Measurements from ENCODE around the gene KRTAP1-3. TPM values are rescaled to one million over a fixed set of nuclear protein-coding genes. Genes with fewer than 3 reads are reported as not detected.
"Not testable (repeated sequence)": the region's sequence is repeated elsewhere in the genome, so short reads cannot be mapped to it uniquely, and the experiment has no call there.

KRTAP1-3 gene
- polyA plus RNA-seq, 3 donors = not detected

DNA sequence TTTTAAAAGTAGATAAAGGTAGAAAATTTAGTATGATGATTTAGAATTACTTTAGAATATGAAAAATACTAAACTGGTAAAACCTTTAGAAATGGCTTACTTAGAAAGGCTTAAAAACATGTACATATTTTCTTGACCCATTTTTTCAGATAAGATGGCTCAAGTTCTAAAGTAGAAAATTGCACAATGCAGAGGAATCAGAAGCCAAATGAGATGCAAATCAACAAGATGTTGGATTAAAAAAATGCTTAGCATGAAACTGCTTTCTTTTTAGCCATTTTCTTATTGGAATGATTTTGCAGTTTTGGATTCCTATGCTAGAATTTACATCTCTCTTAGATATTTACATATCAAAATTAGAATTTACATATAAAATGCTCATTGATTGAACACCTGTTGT is 24.2 kb downstream of the KRTAP1-3 start:
- DNase-seq = no peak

DNA sequence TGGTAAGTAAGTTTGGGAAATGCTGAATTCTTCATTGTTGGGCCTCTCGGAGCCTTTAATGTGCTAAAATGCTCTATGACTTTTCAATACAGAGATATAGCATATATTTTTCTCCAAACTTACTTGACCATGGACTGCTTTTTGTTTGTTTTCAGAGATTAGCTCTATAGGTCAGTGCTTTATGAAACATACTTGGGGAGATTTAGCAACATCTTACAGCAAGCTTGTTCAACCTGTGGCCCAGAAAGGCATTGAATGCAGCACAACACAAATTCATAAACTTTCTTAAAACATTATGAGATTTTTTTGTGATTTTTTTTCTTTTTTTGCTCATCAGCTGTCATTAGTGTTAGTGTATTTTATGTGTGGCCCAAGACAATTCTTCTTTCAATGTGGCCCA is 24.7 kb downstream of the KRTAP1-3 start:
- no peak for DNase-seq

DNA sequence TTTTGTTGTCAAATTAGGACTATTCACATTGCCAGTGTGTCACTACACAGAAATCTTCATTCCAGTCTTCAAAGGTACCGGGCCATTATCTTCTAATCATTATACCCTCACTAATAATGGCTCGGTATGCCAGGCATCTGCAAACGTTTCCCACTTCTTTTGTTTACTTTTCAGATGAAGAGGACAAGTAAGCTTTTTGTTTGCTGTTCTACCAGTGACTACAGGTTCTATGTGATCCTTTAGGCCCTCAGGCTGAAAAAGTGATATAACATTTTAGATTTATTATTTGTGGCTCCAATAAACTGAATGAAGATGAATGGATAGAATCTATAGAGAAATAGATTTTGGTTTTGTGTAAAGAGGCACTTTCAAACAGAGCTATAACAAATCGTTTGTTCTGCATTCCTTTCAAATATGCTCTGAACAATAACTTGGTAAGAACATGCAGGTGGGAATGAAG is 25.3 kb downstream of the KRTAP1-3 start:
- DNase-seq = no peak

DNA sequence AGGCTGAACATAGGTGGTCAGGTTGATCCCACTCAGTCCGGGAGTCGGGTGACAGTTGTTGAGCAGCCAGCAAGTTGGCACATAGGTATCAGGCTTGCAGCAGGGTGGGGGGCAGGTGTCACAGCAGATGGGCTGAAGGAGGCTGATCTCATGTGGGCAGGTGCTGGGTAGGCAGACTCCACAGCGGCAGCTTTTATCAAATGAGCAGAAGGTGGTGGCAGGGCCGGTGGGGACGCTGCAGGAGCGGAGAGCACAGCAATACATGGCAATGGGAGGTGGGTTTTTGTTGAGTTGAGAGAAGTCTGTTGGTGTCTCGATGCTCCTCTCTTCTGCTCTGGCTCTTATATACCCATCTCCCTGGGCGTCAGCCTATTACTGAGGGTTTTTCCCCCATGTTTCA is 25.9 kb downstream of the KRTAP1-3 start, which contains the start of gene KRTAP3-1:
TSS of gene KRTAP3-1 (minus strand) at position 318 of the 400 bp plus-strand sequence. CDS start at position 264, 54 bp downstream.
- DNase-seq = no peak

- DNase-seq = no peak
Measured at GRCh38 chr17:41004397-41004796, 30.3 kb downstream of the KRTAP1-3 start.

- DNase-seq = no peak
Measured at GRCh38 chr17:41003926-41004325, 30.7 kb downstream of the KRTAP1-3 start.

DNA sequence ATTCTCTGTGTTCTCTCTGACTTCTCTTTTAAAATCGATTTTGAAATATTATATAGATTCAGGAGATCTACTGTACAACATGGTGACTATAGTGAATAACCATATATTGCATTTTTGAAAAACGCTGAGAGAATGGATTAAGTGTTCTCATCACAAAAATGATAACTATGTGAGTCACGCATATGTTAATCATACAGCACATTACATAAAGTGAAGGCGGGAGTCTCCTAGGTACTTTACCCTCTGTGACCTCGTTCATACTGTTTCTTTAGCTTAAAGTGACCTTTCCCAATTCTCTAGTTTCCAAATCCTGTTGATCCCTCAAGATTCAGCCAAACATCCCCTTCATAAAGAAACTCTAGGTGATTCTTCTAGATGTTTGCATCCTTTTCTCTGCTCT is 31.9 kb downstream of the KRTAP1-3 start:
- no peak for DNase-seq

- DNase-seq = no peak
Measured at GRCh38 chr17:41001795-41002194, 32.9 kb downstream of the KRTAP1-3 start.

DNA sequence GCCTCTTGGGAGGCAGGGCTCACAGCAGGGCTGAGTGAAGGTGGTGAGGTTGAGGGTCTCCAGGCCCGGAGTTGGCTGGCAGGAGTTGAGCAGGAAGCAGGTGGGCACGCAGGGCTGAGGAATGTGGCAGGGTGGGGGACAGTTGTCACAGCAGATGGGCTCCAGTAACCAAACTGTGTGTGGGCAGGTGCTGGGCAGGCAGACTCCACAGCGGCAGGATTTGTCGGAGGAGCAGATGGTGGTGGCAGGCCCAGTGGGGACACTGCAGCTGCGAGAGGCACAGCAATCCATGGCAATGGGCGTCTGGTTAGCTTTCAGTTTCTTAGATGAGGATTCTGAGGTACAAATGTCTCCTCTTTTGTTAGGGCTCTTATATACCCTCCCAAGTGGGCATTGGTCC is 35.1 kb downstream of the KRTAP1-3 start, which contains the start of gene KRTAP3-2:
TSS of gene KRTAP3-2 (minus strand) at position 344 of the 400 bp plus-strand sequence. CDS start at position 291, 53 bp downstream.
- DNase-seq = not testable (repeated sequence)

GRCh38 chr17:40997361-40997760 is 37.3 kb downstream of the KRTAP1-3 start:
- no peak for DNase-seq

DNA sequence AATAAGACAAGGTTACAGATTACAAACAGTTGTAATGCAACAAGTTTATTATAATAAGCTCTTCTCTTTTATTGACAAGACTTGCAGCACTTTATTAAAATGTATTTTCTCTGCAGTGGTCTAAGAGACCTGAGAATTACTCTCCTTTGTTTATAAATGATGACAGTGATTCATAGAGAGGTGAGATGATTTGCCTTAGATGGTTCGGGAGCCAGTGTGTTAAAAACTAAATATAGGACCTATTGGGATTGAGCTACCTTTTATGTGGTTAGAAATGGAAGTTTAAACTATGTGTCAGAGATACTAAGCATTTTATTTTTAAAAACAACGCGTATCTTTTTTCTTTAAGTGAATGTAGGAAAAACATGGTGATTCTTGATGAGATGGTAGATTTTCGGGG is 37.8 kb downstream of the KRTAP1-3 start:
- DNase-seq = no peak

- no peak for DNase-seq
Measured at GRCh38 chr17:40995116-40995515, 39.6 kb downstream of the KRTAP1-3 start.

DNA sequence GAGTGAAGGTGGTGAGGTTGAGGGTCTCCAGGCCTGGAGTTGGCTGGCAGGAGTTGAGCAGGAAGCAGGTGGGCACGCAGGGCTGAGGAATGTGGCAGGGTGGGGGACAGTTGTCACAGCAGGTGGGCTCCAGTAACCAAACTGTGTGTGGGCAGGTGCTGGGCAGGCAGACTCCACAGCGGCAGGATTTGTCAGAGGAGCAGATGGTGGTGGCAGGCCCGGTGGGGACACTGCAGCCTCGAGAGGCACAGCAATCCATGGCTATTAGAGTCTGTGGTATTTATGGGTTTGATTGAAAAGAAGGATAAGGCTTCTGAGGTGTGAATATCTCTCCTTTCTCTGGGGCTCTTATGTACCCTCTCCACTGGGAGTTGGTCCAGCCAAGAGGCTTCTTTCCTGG is 40.8 kb downstream of the KRTAP1-3 start, which contains the start of gene KRTAP3-3:
TSS of gene KRTAP3-3 (minus strand) at position 326 of the 400 bp plus-strand sequence. CDS start at position 259, 67 bp downstream.
- no peak for DNase-seq

- no peak for DNase-seq
Measured at GRCh38 chr17:40993084-40993483, 41.6 kb downstream of the KRTAP1-3 start.

- no peak for DNase-seq
Measured at GRCh38 chr17:40992666-40993065, 42.0 kb downstream of the KRTAP1-3 start.

GRCh38 chr17:40986920-40987319 is 47.8 kb downstream of the KRTAP1-3 start:
- no peak for DNase-seq

DNA sequence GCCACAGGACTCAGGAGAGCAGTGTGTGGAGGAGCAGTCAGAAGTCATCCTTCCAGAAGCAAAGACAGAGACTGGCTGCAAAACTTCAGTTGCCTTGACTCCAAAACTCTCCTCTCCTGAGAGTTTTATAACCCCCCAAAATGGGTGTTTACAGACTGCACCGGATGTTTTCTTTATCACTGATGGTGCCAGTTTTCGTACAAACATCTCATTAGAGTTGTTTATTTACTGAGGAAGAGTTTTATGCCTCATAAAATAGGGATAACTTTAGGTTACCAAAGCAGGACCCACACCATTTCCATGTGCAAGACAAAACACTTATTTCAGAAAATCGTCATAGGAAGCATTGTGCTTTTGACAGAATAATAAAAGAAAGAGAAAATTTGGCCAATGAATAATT is 50.4 kb downstream of the KRTAP1-3 start, which contains the start of gene KRT40:
TSS of gene KRT40 (minus strand) at position 101 of the 400 bp plus-strand sequence. CDS start at position 48, 53 bp downstream.
- DNase-seq = no peak

Other genes with a start within 250 kb of the KRTAP1-3 start
- not detected for gene KRT28, start 234.9 kb downstream of the KRTAP1-3 start, polyA plus RNA-seq (ENCODE audit: insufficient read length in 3 of 3)
- 10 to 100 TPM; 41.9 to 48.9 (median 45.9) TPM for gene KRT10, start 212.3 kb downstream of the KRTAP1-3 start, polyA plus RNA-seq (ENCODE audit: insufficient read length in 3 of 3)
- gene KRT12, start 167.7 kb downstream of the KRTAP1-3 start, polyA plus RNA-seq (ENCODE audit: insufficient read length in 3 of 3) = under 1 TPM in 2 of 3 donors, not detected in 1; 0.19 to 0.36 TPM
- under 1 TPM; 0.17 to 0.80 (median 0.36) TPM for gene KRT20, start 149.6 kb downstream of the KRTAP1-3 start, polyA plus RNA-seq (ENCODE audit: insufficient read length in 3 of 3)
- gene KRT23, start 97.2 kb downstream of the KRTAP1-3 start, polyA plus RNA-seq (ENCODE audit: insufficient read length in 3 of 3) = under 1 TPM; 0.71 to 1.00 (median 0.91) TPM
- not detected for gene KRT39, start 67.9 kb downstream of the KRTAP1-3 start, polyA plus RNA-seq (ENCODE audit: insufficient read length in 3 of 3)
- gene KRT40, start 50.5 kb downstream of the KRTAP1-3 start, polyA plus RNA-seq (ENCODE audit: insufficient read length in 3 of 3) = under 1 TPM in 1 of 3 donors, not detected in 2; 0.12 TPM
- gene KRTAP3-3, start 40.7 kb downstream of the KRTAP1-3 start, polyA plus RNA-seq (ENCODE audit: insufficient read length in 3 of 3) = not detected
- gene KRTAP3-2, start 35.0 kb downstream of the KRTAP1-3 start, polyA plus RNA-seq (ENCODE audit: insufficient read length in 3 of 3) = not detected
- gene KRTAP3-1, start 25.7 kb downstream of the KRTAP1-3 start, polyA plus RNA-seq (ENCODE audit: insufficient read length in 3 of 3) = not detected
- gene KRTAP1-5, start 7.7 kb downstream of the KRTAP1-3 start, polyA plus RNA-seq (ENCODE audit: insufficient read length in 3 of 3) = not detected
- gene KRTAP1-4, start 4.7 kb downstream of the KRTAP1-3 start, polyA plus RNA-seq (ENCODE audit: insufficient read length in 3 of 3) = not detected
- not detected for gene KRTAP1-1, start 6.6 kb upstream of the KRTAP1-3 start, polyA plus RNA-seq (ENCODE audit: insufficient read length in 3 of 3)
- not detected for gene KRTAP2-1, start 12.4 kb upstream of the KRTAP1-3 start, polyA plus RNA-seq (ENCODE audit: insufficient read length in 3 of 3)
- gene KRTAP2-2, start 20.4 kb upstream of the KRTAP1-3 start, polyA plus RNA-seq (ENCODE audit: insufficient read length in 3 of 3) = not detected
- not detected for gene KRTAP2-3, start 25.2 kb upstream of the KRTAP1-3 start, polyA plus RNA-seq (ENCODE audit: insufficient read length in 3 of 3)
- gene KRTAP2-4, start 31.0 kb upstream of the KRTAP1-3 start, polyA plus RNA-seq (ENCODE audit: insufficient read length in 3 of 3) = not detected
- not detected for gene KRTAP4-7, start 49.3 kb upstream of the KRTAP1-3 start, polyA plus RNA-seq (ENCODE audit: insufficient read length in 3 of 3)
- gene KRTAP4-8, start 63.3 kb upstream of the KRTAP1-3 start, polyA plus RNA-seq (ENCODE audit: insufficient read length in 3 of 3) = not detected
- not detected for gene KRTAP4-16, start 67.3 kb upstream of the KRTAP1-3 start, polyA plus RNA-seq (ENCODE audit: insufficient read length in 3 of 3)
- not detected for gene KRTAP4-9, start 70.5 kb upstream of the KRTAP1-3 start, polyA plus RNA-seq (ENCODE audit: insufficient read length in 3 of 3)
- gene KRTAP4-11, start 83.5 kb upstream of the KRTAP1-3 start, polyA plus RNA-seq (ENCODE audit: insufficient read length in 3 of 3) = not detected
- gene KRTAP4-12, start 89.3 kb upstream of the KRTAP1-3 start, polyA plus RNA-seq (ENCODE audit: insufficient read length in 3 of 3) = not detected
- not detected for gene KRTAP4-6, start 105.7 kb upstream of the KRTAP1-3 start, polyA plus RNA-seq (ENCODE audit: insufficient read length in 3 of 3)
- gene KRTAP4-5, start 115.0 kb upstream of the KRTAP1-3 start, polyA plus RNA-seq (ENCODE audit: insufficient read length in 3 of 3) = not detected
- not detected for gene KRTAP4-4, start 125.9 kb upstream of the KRTAP1-3 start, polyA plus RNA-seq (ENCODE audit: insufficient read length in 3 of 3)
- not detected for gene KRTAP4-3, start 133.3 kb upstream of the KRTAP1-3 start, polyA plus RNA-seq (ENCODE audit: insufficient read length in 3 of 3)
- not detected for gene KRTAP4-2, start 143.3 kb upstream of the KRTAP1-3 start, polyA plus RNA-seq (ENCODE audit: insufficient read length in 3 of 3)
- gene KRTAP4-1, start 150.0 kb upstream of the KRTAP1-3 start, polyA plus RNA-seq (ENCODE audit: insufficient read length in 3 of 3) = not detected
- gene KRTAP9-1, start 155.0 kb upstream of the KRTAP1-3 start, polyA plus RNA-seq (ENCODE audit: insufficient read length in 3 of 3) = not detected
- not detected for gene KRTAP9-2, start 191.8 kb upstream of the KRTAP1-3 start, polyA plus RNA-seq (ENCODE audit: insufficient read length in 3 of 3)
- not detected for gene KRTAP9-3, start 197.6 kb upstream of the KRTAP1-3 start, polyA plus RNA-seq (ENCODE audit: insufficient read length in 3 of 3)
- not detected for gene KRTAP9-8, start 203.1 kb upstream of the KRTAP1-3 start, polyA plus RNA-seq (ENCODE audit: insufficient read length in 3 of 3)
- not detected for gene KRTAP9-4, start 214.8 kb upstream of the KRTAP1-3 start, polyA plus RNA-seq (ENCODE audit: insufficient read length in 3 of 3)
- not detected for gene KRTAP9-9, start 220.5 kb upstream of the KRTAP1-3 start, polyA plus RNA-seq (ENCODE audit: insufficient read length in 3 of 3)
- under 1 TPM in 2 of 3 donors, not detected in 1; 0.09 to 0.22 TPM for gene KRTAP9-6, start 230.5 kb upstream of the KRTAP1-3 start, polyA plus RNA-seq (ENCODE audit: insufficient read length in 3 of 3)
- not detected for gene KRTAP9-7, start 240.8 kb upstream of the KRTAP1-3 start, polyA plus RNA-seq (ENCODE audit: insufficient read length in 3 of 3)

Data from renal pelvis (tissue), 4 donors.